ENCODE measurements around the gene PLA2G4D.

PLA2G4D gene

DNA sequence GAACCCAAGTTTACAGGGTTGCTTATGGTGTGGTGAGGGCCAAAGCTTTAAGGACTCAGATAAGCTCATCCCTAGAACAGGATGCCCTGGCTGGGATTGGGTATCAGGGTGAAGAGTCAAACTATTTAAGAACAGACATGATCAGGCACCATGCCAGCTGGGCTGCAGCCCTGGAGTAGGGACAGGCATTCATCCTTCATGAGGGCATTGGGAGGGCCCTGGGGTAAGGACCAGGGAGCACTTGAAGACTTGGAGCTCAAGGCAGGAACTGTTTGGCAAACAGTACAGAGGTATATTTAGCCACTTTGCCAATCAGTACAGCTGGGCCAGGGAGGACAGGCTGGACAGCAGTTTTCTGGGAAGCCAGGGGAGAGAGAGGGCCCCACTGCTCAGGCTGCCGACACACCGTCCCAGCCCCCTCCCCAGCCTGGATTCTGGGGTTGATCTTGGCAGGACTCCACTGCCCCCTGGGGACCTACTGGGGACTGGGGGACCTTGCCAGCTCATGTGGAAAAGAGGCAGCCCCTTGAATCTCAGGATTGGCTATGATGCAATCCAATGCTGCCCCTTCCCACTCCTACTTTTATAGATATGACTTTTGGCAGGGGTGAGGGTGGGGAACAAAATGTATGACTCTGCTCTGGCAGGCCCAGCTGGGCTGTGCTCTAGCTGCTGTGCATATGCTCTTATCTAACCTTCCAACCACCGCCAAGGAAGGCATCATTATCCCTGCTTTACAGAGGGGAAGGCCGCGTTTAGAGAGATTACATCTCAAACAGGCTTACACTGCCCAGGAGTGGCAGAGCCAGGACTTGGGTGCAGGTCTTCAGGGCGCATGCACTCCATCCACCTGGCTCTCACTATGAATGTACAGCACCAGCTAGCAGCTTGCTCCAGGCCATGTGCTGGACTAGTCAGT lies 75.8 kb downstream of the PLA2G4D start:
- DNase-seq (ENCODE audit: low read depth), result no peak

Measured in iris pigment epithelial cell (primary cell).